Activated CD4-positive, alpha-beta T cell treated with anti-CD3 and anti-CD28 coated beads, Interleukin-2, amount 50 U/mL, for 48 hours (primary cell): ENCODE data around the gene WDR77.

Experiments used
- DNase-seq, 2 experiments: peaks; one replicate each; pipeline ENCODE4 v3.0.0-alpha.2; 2020

WDR77 gene

DNA sequence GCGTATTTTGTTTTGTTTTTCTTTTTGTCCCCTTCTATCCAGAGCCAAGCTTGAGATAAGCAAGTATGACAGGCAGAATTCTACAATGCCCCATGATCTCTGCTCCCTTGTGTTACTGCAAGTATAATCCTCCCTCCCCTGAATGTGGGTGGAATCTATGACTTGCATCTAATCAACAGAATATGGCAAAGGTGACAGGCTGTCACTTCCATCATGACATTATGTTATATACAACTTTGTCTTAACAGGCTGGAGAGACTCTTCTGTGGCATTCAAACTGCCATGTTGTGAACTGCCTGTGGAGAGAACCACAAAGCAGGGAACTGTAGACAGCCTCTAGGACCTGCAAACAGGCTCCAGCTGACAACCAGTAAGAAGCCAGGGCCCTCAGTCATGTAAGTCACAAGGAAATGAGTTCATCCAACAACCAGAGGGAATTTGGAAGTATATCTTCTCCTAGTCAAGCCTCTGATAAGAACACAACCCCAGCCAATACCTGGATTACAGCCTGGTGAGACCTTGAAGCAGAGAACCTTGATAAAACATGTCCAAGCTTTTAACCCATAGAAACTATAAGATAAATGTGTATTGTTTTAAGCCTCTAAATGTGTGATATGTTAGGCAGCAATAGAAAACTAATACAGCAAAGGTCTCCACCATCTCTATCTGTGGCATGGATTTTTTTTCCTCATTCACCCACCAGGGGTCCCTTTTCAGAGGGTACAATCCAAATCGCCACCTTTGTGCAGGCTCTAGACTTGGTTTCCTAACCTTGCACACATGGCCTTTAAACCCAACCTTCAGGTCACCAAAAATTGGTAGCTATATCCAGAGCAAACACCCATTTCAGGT is 19.0 kb upstream of the WDR77 start:
- no peak for DNase-seq

DNA sequence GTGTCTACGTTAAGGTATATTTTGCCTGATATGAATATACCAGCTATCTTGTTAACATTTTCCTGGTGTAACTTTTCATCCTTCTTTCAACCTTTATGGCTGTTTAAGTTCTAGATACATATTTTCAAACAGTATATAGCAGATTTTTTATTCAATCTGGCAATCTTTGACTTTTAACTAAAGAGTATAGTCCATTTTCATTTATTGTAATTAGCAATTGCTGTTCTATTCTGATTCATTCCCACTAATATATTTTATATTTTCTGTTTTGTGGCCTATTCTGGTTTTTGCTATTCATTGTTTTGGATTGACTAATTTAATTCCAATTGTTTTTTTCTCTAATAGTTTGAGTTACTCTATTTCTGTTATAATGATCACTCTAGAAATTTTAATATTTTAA is 17.4 kb upstream of the WDR77 start:
- DNase-seq, result no peak

DNA sequence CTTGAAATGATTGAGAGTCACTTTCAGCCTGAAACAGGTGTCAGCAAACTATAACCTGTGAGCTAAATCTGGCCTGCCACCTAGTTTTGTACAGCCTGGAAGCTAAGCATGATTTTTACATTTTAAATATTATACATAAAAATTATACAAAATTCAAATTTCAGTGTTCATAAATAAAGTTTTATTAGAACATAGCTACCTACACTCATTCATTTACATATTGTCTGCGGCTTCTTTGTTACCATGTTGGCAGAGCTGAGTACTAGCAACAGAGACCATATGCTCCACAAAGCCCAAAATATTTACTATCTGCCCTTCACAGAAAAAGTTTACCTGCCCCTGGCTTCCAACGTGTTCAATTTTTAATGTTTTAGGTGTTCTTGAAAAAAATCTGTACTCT is 16.7 kb upstream of the WDR77 start:
- DNase-seq, result no peak

DNA sequence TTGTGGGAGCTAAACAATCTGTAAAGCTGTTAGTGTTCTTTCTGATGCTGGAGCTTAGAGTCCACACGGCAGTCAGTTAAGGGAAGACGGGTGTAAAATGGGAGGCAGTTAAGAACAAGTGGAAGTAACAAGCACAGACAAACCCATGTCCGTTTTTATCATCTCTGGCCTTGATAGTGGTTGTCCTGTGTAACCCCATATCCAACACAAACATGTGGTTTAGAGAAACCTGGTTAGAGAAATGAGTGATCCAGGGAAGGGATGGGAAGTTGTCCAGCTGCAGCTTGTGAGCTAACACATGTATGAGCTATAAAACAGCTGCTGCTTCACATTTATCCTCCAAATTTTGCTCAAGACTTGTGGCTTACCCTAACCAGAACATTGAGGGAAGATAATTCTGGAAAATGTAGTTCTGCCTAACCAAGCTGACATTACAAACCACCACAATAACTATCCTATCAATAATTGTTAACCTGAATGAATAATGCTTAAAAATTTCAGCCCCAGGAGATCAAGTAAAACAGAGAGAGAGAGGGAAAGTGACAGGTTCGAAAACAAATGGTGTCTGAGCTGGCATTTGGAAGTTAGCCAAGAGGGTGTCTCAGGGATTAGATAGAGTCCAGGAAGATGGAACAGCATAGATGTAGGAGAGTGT is 14.1 kb upstream of the WDR77 start:
- DNase-seq, result no peak

DNA sequence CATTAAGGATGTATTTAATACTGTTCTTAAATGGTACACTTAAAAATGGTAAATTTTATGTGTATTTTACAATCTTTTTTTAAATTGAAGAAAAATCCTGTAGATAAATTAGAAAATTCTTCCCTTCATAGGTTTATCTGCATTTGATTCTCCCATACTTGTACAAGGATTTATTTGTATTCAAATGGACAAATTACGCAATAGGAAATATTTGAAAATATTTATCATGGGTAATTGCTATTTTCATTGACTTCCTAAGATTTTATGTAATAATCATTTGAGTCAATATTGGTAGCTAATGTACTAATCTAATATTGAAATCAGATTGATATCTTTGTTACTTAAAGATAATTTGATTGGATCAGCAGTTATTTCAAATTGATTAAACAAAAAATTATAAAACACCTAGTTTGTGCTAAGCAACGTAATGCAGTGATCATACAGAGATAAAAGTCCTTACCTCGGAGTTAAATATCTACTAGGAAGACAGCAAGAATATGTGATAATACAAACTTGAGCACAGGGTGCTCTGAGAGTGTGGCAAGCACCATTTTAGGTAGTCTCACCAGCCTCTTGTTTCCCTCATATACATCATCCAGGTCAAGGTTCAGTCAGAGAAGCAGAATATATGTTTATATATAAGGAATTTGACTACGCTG is 13.4 kb upstream of the WDR77 start:
- DNase-seq, result no peak

DNA sequence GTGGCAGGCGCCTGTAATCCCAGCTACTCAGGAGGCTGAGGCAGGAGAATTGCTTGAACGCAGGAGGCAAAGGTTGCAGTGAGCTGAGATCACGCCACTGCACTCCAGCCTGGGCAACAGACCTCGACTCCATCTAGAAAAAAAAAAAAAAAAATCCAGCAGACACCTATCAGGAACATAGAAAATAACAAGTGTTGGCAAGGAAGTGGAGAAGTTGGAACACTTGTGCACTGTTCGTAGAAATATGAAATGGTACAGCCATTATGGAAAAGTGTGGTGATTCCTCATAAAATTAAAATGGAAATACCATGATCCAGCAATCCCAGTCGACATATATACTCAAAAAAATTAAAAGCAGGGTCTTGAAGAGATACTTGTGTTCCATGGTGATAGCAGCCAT is 12.7 kb upstream of the WDR77 start:
- DNase-seq, result no peak

DNA sequence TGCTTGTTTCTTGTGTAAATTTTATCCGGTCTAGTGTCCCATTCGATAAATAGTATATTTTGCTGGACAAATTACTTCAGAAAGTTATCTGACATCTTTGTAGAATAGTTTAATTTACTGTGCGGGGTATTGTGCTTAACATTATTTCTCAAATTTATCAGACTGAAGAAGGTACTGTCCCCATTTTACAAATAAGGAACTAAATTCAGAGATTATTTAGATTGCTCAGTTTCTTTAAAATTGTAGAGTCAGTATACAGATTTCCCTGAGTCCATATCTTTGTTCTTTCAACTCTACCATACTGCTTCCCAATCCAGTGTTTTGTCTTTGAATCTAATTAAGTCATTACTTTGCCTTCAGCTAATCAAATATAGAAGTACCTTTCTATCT is 6.6 kb upstream of the WDR77 start:
- DNase-seq, result no peak

DNA sequence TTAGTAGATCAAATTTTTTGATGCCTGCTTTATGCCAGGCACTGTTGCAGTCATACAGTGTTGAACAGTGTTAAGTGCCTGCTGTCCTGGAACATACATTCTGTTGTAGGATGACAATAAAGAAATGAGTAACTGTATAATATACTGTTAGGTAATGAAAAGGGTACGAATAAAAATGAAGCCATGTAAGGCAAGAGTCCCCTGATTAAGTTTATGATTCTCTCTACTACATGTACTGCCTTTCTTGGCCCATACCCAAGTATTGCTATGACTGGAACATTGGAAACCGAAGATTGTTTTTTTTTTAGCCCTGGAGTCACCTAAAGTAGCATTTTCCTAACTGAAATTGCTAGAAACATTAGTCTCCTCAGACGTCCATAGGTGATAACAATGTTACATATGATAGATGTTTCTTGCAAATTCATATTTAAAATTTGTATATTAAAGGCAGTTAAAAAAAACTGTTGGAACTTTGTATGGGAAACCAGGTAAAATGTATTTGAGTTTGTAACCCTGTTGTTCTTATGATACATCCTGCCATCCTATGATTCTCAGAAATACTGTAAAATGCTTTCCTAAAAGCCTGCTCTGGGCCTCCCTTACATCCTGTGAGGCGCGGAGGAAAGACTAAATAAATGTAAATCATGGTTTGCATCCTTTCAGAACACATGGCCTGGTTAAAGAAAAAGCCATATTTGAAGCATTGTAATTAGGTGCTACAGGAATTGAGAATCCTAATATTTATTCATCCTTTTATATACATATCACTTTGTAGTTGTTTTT is 6.0 kb upstream of the WDR77 start:
- DNase-seq, result no peak

DNA sequence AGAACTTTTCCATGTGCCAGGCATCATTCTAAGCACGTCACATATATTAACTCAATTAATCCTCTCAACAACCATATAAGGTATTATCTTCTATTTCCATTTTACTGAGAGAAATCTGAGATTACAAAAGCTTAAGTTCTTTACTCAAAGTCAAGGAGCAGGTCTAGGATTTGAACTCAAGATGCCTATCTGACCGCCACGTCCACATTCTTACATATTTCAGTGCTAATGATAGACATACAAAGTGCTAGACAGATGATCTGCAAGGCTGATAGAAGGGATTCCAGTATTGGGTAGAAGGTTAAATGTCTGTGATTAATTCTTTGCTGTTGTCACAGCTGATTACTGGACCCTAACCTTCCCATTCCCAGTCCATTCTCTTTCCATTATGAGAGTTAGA is 4.7 kb upstream of the WDR77 start:
- DNase-seq, result no peak

DNA sequence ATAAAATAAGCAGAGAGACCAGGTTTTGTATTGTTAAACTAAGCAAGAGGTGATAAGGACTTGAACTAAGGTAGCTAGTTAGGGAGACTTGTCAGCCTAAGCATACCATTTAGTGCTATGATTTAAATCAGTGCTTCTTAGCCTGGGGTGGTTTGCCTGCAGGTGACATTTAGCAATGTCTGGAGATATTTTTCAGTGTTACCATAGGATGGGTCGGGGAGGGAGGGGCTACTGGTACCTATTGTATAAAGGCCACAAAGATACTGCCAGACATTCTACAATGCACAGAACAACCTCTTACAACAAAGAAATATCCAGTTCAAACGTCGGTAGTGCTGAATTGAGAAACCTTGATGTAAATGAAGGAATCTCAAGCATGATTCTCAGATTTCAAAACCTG is 3.5 kb upstream of the WDR77 start:
- DNase-seq, result no peak

DNA sequence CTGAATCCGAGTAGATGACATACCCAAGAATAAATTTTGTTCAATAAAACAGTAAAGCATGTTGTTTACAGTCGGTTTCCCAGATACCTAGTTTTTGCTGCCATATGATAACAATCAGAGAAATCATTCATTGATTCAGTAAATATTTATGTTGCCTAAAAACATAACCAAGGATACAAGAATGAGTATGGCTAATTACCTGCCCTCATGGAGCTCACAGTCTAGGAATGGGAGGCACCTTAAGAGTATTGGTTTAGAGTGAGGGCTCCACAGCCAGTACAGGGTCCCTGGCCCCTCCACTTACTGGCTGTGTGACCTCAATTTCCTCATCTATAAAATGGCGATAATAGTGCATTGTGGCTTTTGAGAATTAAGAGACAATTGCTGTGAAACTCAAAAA is 1.1 kb upstream of the WDR77 start:
- no peak for DNase-seq

DNA sequence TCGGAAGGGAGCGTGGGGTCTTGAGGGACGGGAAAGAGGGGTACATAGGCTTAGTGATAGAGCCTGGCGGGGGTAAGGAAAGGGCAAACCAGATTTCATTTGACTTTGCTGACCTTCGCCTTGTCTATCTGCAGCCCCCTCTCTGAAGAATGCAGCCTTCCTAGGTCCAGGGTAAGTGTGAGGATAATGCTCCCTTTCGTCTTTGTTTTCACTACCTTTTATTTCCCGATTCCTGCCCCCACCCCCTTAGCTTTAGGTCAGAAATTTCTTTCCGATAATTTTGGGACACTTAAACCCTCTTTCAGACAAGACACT is 604 bp upstream of the WDR77 start:
- DNase-seq, result no peak

DNA sequence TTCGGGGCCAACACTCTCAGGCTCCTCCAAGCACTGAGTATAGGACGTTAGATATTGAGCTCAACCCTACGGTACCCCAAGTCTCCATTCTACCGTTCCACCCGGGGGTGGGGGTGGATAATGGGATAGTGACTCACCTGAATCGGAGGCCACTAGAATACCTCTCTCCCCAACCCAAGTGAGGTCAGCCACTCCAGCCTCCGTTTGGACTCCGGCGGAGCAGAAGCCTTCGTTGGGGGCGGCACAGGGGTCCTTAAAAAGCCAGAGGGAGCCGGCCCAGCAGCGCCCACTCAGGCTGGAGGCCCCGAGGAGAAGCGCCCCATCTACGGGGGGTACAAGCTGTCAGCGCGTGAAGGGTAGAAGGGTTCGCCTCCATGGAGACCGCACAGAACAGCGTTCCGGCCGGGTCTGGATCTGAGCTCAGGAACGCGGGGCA is 556 bp downstream of the WDR77 start:
- peak; percentile 35 to 43 for DNase-seq

DNA sequence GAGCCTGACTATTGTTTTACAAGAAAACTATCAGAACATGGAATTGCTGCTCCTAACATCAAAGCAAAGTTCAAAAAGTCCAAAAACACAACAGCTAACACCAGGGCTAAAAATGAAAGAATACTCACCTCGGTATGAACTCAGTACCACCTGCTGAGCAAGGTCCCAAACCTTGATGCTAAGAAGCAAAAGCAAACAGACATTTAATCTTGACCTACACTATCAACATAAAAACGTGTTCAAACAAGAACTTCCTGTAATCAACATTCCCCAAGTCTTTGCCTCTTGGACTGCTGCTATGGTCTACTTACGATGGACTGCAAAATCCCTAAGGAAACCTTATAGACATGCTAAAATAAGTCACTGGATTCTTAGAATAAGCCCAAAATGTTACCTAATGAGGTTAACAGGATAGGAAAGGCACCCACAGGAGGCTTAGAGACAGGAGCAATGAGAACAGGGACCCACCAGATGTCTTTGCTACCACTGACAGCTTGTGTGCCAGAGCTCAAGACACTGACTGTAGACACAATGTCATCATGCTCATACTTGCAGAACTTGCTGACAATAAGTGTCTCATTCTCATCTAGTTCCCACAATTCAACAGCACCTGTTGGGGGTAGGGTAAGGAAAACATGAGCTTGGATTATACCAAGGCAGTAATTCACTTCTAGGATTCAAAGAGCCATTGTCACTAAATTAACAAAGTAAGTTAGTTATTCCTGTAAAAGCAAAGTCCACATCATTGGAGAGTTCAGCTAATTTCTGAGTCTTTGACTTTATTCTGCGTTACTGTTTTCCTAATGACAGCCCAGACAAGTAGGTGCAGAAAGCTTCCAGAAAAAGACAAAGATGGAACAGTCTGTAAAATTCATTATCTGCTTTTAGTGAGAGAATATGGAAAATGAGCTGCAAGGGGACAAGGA is 1.8 kb downstream of the WDR77 start:
- DNase-seq, result no peak

DNA sequence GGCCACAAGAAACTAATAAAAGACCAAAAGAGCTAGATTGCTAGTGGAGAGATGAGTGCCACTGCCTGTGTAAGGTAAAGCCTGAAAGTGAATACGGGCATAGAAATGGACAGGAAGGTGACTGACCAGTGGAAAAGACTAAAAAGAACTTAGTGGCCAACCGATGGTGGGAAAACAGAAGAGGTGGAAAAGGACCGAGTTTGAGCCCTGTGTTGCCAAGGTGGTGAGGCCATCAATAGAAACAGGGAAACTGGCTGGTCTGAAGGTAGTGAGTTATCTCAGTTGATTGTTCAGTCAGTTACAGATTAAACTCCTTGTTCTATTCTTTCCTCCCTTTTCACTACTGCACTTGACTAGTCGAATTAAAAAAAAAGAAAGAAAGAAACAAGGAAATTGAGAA is 2.5 kb downstream of the WDR77 start:
- DNase-seq, result no peak

DNA sequence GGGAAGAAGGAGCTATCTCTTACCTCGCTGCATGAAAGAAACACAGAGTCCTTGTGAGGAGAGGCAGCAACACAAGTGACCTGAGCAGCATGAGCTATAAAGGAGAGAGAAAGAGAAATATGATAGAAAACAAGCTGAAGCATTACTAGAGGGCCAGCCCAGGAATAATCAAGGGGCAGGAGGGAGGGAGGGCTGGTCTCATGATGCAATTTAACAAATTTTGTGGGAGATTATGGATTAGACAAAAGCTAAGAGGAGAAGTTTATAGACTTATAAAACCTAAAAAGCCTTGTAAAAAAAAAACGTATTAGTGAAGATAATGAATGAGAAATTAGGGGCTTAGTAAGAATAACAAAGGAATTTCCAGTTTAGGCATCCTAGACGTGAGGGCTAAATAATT is 5.0 kb downstream of the WDR77 start:
- no peak for DNase-seq

DNA sequence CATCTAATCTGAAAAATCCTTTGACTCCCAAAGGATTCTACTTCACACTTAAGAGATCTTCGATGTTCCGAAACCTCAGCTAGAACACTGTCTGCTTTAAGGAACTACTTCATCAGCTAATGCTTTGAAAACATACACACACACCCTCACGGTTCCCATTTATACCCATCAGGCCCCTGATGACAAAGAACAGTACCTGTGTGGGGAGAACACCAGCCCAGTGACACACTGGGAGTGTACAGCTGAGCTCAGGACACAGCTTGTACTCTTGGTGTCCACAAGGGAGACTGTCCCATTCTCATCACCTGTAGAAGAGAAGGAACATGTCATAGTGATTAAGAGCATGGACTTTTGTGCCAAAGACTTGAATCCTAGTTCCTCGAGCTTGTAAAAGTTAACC is 6.6 kb downstream of the WDR77 start:
- peak; percentile 14 to 25 for DNase-seq

DNA sequence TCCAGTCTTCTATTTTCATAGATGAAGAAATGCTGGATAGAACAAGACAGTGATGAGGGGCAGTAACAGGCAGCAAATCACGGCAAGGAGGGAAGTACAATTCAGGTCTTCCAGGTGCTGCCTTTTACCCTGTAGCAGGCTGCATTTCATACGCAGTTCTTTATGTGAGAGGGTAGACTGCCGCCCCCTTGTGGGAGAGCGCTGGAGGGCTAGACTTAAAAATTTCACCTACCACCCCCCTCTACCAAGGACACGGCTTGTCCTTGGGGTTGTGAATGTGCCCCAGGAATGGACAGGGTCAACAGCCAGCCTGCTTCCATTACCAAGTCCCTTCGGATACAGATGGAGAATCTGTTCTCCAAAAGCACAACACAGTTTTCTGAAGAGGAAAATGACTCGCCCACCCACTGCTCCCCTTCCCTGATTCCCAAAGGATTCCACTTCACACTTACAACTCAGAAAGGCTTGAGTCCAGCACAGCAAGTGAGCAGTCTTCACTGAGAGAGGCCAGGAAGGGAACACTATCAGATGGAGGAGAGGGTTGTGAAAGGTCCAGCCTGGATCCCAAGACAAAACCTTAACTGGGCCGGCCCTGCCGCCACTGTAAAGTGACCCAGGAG is 7.4 kb downstream of the WDR77 start:
- DNase-seq, result peak; percentile 58 to 69

DNA sequence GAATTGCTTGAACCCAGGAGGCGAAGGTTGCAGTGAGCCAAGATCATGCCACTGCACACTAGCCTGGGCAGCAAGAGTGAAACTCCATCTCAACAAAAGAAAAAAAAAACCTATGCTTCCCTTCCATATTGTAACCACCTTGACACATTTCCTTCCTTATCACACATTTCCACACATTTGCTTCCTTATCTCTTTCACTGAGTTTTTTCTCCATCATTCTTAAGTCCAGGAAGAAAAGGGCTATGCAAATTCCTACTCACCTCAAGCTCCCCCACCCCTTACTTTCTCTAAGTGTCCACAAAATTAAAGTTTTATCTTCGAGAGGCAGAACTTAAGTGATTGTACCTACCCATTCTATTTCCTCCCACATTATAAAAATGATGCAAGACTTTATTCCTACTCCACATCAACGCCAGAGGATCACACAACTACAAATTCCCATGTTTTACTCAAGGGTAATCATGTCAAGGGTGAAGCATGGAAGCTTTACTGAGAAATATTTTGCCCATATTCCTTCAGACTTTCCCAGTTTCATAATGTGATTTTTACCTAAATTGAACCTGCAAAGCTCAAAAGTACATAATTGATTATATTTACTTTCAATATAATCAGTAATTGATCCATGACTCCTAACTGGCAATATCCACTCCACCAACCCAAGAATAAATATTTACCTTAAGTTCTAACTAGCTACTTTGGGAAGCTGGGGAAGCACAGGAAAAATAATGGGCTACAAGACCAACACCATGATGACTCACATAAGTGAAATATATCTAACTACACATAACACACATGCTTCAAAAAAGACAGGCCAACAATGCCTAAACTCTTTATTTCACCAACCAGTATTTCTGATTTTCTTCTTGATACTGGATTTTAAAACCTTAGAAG is 9.3 kb downstream of the WDR77 start:
- DNase-seq, result no peak

DNA sequence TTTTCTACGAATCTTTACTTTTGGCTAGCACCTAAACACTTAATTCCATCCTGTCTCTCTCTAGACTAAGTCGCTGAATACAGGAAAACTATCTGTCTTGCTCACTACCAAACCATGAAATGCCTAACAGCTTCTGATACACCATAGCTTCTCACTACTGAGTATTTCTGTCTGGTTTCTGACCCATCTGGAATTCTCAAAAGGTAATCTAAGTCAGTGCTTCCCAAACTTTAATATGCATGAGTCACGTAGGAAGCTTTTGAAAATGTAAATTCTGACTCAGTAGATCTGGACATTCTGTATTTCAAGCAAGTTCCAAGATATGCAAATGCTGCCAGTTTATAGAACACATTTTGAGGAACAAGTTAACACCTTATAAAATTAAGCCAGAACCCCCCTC is 12.3 kb downstream of the WDR77 start:
- DNase-seq, result no peak

DNA sequence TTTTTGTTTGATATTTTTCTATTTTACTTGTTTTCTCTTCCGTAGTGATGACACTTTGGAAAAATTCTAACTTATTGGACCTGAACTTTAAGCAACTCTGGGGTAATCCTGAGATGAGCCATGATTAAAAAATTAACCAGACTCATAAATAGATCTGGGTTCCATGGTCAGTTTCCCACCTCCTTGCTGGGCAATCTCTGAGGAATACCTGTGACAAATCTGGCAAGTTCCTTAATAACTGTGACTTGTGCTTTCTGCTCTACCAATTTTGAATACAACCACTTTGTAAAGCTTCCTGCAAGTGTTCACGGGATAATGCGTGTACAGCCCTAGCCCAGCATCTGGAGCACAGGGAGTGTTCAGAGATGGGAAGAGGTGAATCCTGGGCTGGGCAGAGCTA is 24.8 kb downstream of the WDR77 start:
- no peak for DNase-seq
